HepG2 (cell line): ENCODE data around the gene RUSF1. TPM values are rescaled to one million over a fixed set of nuclear protein-coding genes. Genes with fewer than 3 reads are reported as not detected.

Experiments
- ATAC-seq: fragments of 200-7000 bp; cut with Tn5 transposase; 3 replicates; pipeline ENCODE4 v1.9.1; 2020; ENCODE audit warnings: mild to moderate bottlenecking, moderate library complexity
- BruUV-seq: library from RNA; stranded (reverse); fragments of 400-500 nt; replicated peaks from 2 replicates; lab custom pipeline; 2021; lab: Mats Ljungman, UMichigan
- CTCF ChIA-PET: fragments of 300-600 bp; formaldehyde crosslinking; extraction: SDS; loops from one replicate; lab custom pipeline; 2021; ENCODE audit warnings: low total read pairs, inconsistent platforms, low intra/inter-chr PET ratio; lab: Yijun Ruan, JAX
- POLR2A ChIA-PET: fragments of 350-600 bp; sonication (Branson Sonifier 250); formaldehyde crosslinking; loops from one replicate; lab custom pipeline; 2020; ENCODE audit warnings: antibody characterized with exemption, inconsistent platforms; lab: Yijun Ruan, JAX
- DNase-seq: peaks from one replicate; pipeline ENCODE4 v3.0.0-alpha.2; 2015; ENCODE audit warnings: low spot score
- FAIRE-seq: peaks from 3 replicates; lab custom pipeline; 2011; peaks lifted over from hg19 to GRCh38; lab: Jason Lieb, UNC
- H2AFZ ChIP-seq: one replicate; pipeline ENCODE4 v1.6.1; 2011; ENCODE audit warnings: low read length, inconsistent platforms
- H3K27ac ChIP-seq: fragments of 300-600 bp; 3 replicates; pipeline ENCODE4 v1.8.0; 2011; ENCODE audit warnings: mixed run types, mild to moderate bottlenecking, mixed read lengths, low read length, inconsistent platforms; ENCODE audit not compliant: insufficient read depth; ENCODE audit errors: extremely low read length
- H3K27me3 ChIP-seq, 2 experiments: fragments of 200-600 bp in 1 of 2; 2 replicates in 1 of 2; 3 replicates in 1 of 2; pipeline versions ENCODE4 v1.6.0 to v1.8.0; 2011; ENCODE audit warnings: low read length in 2 of 2, mild to moderate bottlenecking in 2 of 2, moderate library complexity in 2 of 2, inconsistent platforms in 1 of 2; ENCODE audit not compliant: insufficient read depth in 2 of 2, control insufficient read depth in 1 of 2
- H3K36me3 ChIP-seq, 2 experiments: fragments of 200-600 bp in 1 of 2; replicated peaks in 1 of 2; 2 replicates in 1 of 2; 3 replicates in 1 of 2; pipeline versions ENCODE4 v1.5.1 to v1.8.0; 2011; ENCODE audit warnings: low read length in 2 of 2, inconsistent platforms in 1 of 2; ENCODE audit not compliant: insufficient read depth in 2 of 2, control insufficient read depth in 1 of 2
- H3K4me1 ChIP-seq: 2 replicates; pipeline ENCODE4 v1.5.1; 2012; ENCODE audit warnings: low read length, inconsistent platforms; ENCODE audit not compliant: insufficient read depth
- H3K4me2 ChIP-seq: 2 replicates; pipeline ENCODE4 v1.6.0; 2011; ENCODE audit warnings: low read depth, low read length, inconsistent platforms
- H3K4me3 ChIP-seq, 3 experiments: fragments of 200-600 bp in 1 of 3; sonication (generic), shearing (Covaris generic) in 1 of 3; replicated peaks in 1 of 3; 2 replicates each; pipeline ENCODE4 v1.5.1; 2011 to 2016; ENCODE audit warnings: low read length in 3 of 3, inconsistent platforms in 2 of 3, low read depth in 2 of 3, mild to moderate bottlenecking in 2 of 3, control low read depth in 1 of 3, mixed read lengths in 1 of 3; ENCODE audit not compliant: insufficient read depth in 1 of 3
- H3K79me2 ChIP-seq: one replicate; pipeline ENCODE4 v1.6.1; 2011; ENCODE audit warnings: low read length, inconsistent platforms; ENCODE audit not compliant: insufficient read depth
- H3K9ac ChIP-seq: 2 replicates; pipeline ENCODE4 v1.6.0; 2011; ENCODE audit warnings: mild to moderate bottlenecking, low read depth, low read length, inconsistent platforms; ENCODE audit not compliant: insufficient read depth
- H3K9me3 ChIP-seq: 2 replicates; pipeline ENCODE4 v1.5.1; 2012; ENCODE audit warnings: mild to moderate bottlenecking, low read length
- H4K20me1 ChIP-seq: 2 replicates; pipeline ENCODE4 v1.6.0; 2011; ENCODE audit warnings: inconsistent platforms, mild to moderate bottlenecking, low read length, moderate library complexity; ENCODE audit not compliant: insufficient read depth
- CAMTA2 ChIP-seq: sonication (generic); formaldehyde crosslinking; IDR thresholded peaks from 2 replicates; pipeline ENCODE4 v1.4.0; 2020; ENCODE audit warnings: mild to moderate bottlenecking, missing genetic modification reagents, borderline replicate concordance
- IRF9 ChIP-seq: sonication (generic); formaldehyde crosslinking; IDR thresholded peaks from 2 replicates; pipeline ENCODE4 v1.8.0; 2022; ENCODE audit warnings: missing genetic modification reagents, mild to moderate bottlenecking, borderline replicate concordance
- ISX ChIP-seq: sonication (generic); formaldehyde crosslinking; conservative IDR thresholded peaks from 2 replicates; pipeline ENCODE4 v1.5.0; 2020; ENCODE audit warnings: missing genetic modification reagents
- KAT2B ChIP-seq: fragments of 150-350 bp; IDR thresholded peaks from 2 replicates; pipeline ENCODE4 v1.6.1; 2014; ENCODE audit warnings: low read depth, low read length, borderline replicate concordance
- RCOR2 ChIP-seq: IDR thresholded peaks from 2 replicates; pipeline ENCODE4 v1.6.1; 2016; ENCODE audit warnings: missing biosample characterization, missing genetic modification reagents
- SNAPC2 ChIP-seq: sonication (generic); formaldehyde crosslinking; IDR thresholded peaks from 2 replicates; pipeline ENCODE4 v1.8.1; 2022; ENCODE audit warnings: mild to moderate bottlenecking, missing genetic modification reagents
- SP5 ChIP-seq: IDR thresholded peaks from 2 replicates; pipeline ENCODE4 v1.6.1; 2016; ENCODE audit warnings: low read depth, borderline replicate concordance
- SSRP1 ChIP-seq: IDR thresholded peaks from 2 replicates; pipeline ENCODE4 v1.6.1; 2016; ENCODE audit warnings: control low read depth
- ZBTB1 ChIP-seq: sonication (generic); formaldehyde crosslinking; IDR thresholded peaks from 2 replicates; pipeline ENCODE4 v1.4.0; 2020; ENCODE audit warnings: missing genetic modification reagents, borderline replicate concordance
- ZBTB20 ChIP-seq: sonication (generic); formaldehyde crosslinking; IDR thresholded peaks from 2 replicates; pipeline ENCODE4 v1.8.1; 2023; ENCODE audit warnings: missing genetic modification reagents, low read depth, mild to moderate bottlenecking, borderline replicate concordance
- ZC3H13 ChIP-seq: sonication (generic); formaldehyde crosslinking; IDR thresholded peaks from 2 replicates; pipeline ENCODE4 v1.8.1; 2023; ENCODE audit warnings: mild to moderate bottlenecking, missing genetic modification reagents, moderate library complexity
- ZNF225 ChIP-seq: sonication (generic); formaldehyde crosslinking; IDR thresholded peaks from 2 replicates; pipeline ENCODE4 v1.4.0; 2020; ENCODE audit warnings: mild to moderate bottlenecking, missing genetic modification reagents
- ZNF235 ChIP-seq: sonication (generic); formaldehyde crosslinking; IDR thresholded peaks from 2 replicates; pipeline ENCODE4 v1.8.1; 2023; ENCODE audit warnings: mild to moderate bottlenecking, missing genetic modification reagents, borderline replicate concordance
- ZNF335 ChIP-seq: sonication (generic); formaldehyde crosslinking; IDR thresholded peaks from 2 replicates; pipeline ENCODE4 v1.4.0; 2020; ENCODE audit warnings: missing genetic modification reagents
- ZNF776 ChIP-seq: sonication (generic); formaldehyde crosslinking; IDR thresholded peaks from 2 replicates; pipeline ENCODE4 v1.4.0; 2020; ENCODE audit warnings: mild to moderate bottlenecking, missing genetic modification reagents
- ZNF879 ChIP-seq: sonication (generic); formaldehyde crosslinking; IDR thresholded peaks from 2 replicates; pipeline ENCODE4 v1.8.1; 2023; ENCODE audit warnings: missing genetic modification reagents
- WGBS: methylation state at CpG from one replicate; pipeline ENCODE4 v1.1.6; 2017; ENCODE audit warnings: low lambda C conversion rate; 5-methylcytosine and 5-hydroxymethylcytosine counted together
- in situ Hi-C: cut with HindIII; loops from 2 replicates; pipeline ENCODE4 v1.10.0; 2017; ENCODE audit warnings: low pct_unique_long_range_greater_than_20kb; ENCODE audit not compliant: extremely low pct_ligation_motif_present
- intact Hi-C: fragments of 100-400 bp; cut with micrococcal nuclease; formaldehyde crosslinking; loops from one replicate; pipeline ENCODE4 v1.10.0; 2022; ENCODE audit not compliant: unreplicated experiment
- polyA plus RNA-seq, 8 experiments: library from polyadenylated mRNA; depleted of rRNA in 3 of 8; stranded (reverse) in 7 of 8; unstranded in 1 of 8; fragments of >200 nt; fragmentation: Illumina TruSeq in 4 of 8; extraction: Trizol in 4 of 8; gene quantifications; 2 replicates each; pipeline versions ENCODE4 v1.2.1 to v1.2.3, GENCODE V29; 2011 to 2016; ENCODE audit warnings: low read depth in 4 of 8, missing spikeins in 1 of 8, mixed read lengths in 1 of 8; ENCODE audit not compliant: insufficient read depth in 1 of 8
- total RNA-seq, 5 experiments: library from RNA; depleted of rRNA; stranded (reverse); fragments of >200 nt; fragmentation: Illumina TruSeq; extraction: Trizol; gene quantifications; 2 replicates each; pipeline ENCODE4 v1.2.3, GENCODE V29; 2016; ENCODE audit warnings: low read depth in 1 of 5

Gene RUSF1
- total and polyA plus RNA-seq, 2 of the 13 experiments (the other 11 are each of a cell fraction or from before 2014, with no cell fraction given) = 40.8 to 50.2 TPM

GRCh38 chr16:31536804-31537361, 28.7 kb upstream of the RUSF1 start:
- BruUV-seq = no TSS peak
- H3K4me2 ChIP-seq = peak overlapping the region; percentile 55

GRCh38 chr16:31535737-31536136, 27.5 kb upstream of the RUSF1 start:
- FAIRE-seq (no peak), DNase-seq (no peak), ATAC-seq (no peak)
- Histone ChIP-seq H3K9me3 (peaks cover 17% of the 10 kb centered on the region), H3K4me1 (peaks cover 8% of the 10 kb centered on the region), H4K20me1 (no peaks in the 10 kb centered on the region), H3K79me2 (no peaks in the 10 kb centered on the region), H3K4me2 (no peak overlapping the region), H3K9ac (no peak overlapping the region), H3K27me3 (peaks cover 3 to 27% of the 10 kb centered on the region in 2 experiments; a peak in 4 of 5 replicates), H3K27ac (no peak overlapping the region), H3K36me3 (no peaks in the 10 kb centered on the region), H3K4me3 (no peak overlapping the region), H2AFZ (no peak overlapping the region)
- ChIA-PET POLR2A (interaction anchor here (1.2 kb wide), 1 partner anchor 338 kb away, joined by 4 read pairs; the partner anchor contains the start of gene ZNF267), CTCF (no interaction called here)
- in situ Hi-C loops = no loop called here
- 56% methylated on average over 9 of the region's 9 CpGs for WGBS
- BruUV-seq = no TSS peak
- intact Hi-C loops = no loop called here
- TF ChIP-seq ZNF879 (CRISPR knock-in tag) (no peak), ZNF776 (CRISPR knock-in tag) (no peak), KAT2B (no peak), CAMTA2 (CRISPR knock-in tag) (no peak), SNAPC2 (CRISPR knock-in tag) (no peak), SP5 (CRISPR knock-in tag) (no peak), ZBTB1 (CRISPR knock-in tag) (no peak), SSRP1 (CRISPR knock-in tag) (no peak), IRF9 (CRISPR knock-in tag) (no peak), ZNF335 (CRISPR knock-in tag) (no peak), ZBTB20 (CRISPR knock-in tag) (no peak), RCOR2 (CRISPR knock-in tag) (no peak), ZNF235 (CRISPR knock-in tag) (no peak), ZNF225 (CRISPR knock-in tag) (no peak), ZC3H13 (CRISPR knock-in tag) (no peak)

More at GRCh38 chr16:31536804-31537361, 28.7 kb upstream of the RUSF1 start:
- H2AFZ ChIP-seq = no peak overlapping the region
- DNase-seq (no peak), ATAC-seq (no peak; the same call in 2 of the 3 replicates), FAIRE-seq (no peak)
- H3K9me3 ChIP-seq = peaks cover 17% of the 10 kb centered on the region
- intact Hi-C loops (no loop called here), in situ Hi-C loops (no loop called here)
- H3K27me3 ChIP-seq = peaks cover 3 to 27% of the 10 kb centered on the region in 2 experiments; a peak in 4 of 5 replicates
- 82% methylated on average over 21 of the region's 21 CpGs for WGBS
- no peaks in the 10 kb centered on the region for H3K79me2 ChIP-seq
- H4K20me1 ChIP-seq = no peaks in the 10 kb centered on the region
- ChIA-PET CTCF (no interaction called here), POLR2A (no interaction called here)
- no peaks in the 10 kb centered on the region for H3K36me3 ChIP-seq
- no peak overlapping the region for H3K9ac ChIP-seq
- peak overlapping the region in 2 of 3 experiments; percentile 51 to 59; a peak in 2 of 6 replicates for H3K4me3 ChIP-seq
- H3K27ac ChIP-seq = no peak overlapping the region
- no peak for TF ChIP-seq ISX
- peaks cover 5% of the 10 kb centered on the region for H3K4me1 ChIP-seq
